SK-N-SH (cell line): Measurements from ENCODE around the gene NDUFB8. TPM values are rescaled to one million over a fixed set of nuclear protein-coding genes. Genes with fewer than 3 reads are reported as not detected.

Experiments used
- CTCF ChIA-PET: fragments of 300-600, 350-600 bp; formaldehyde crosslinking; extraction: SDS; loops from one replicate; lab custom pipeline; 2021; lab: Yijun Ruan, JAX
- POLR2A ChIA-PET: fragments of 350-600 bp; sonication (Branson Sonifier 250); formaldehyde crosslinking; extraction: SDS; loops from one replicate; lab custom pipeline; 2020; ENCODE audit warnings: antibody characterized with exemption, inconsistent platforms; lab: Yijun Ruan, JAX
- DNase-seq: peaks from one replicate; pipeline ENCODE4 v3.0.0; 2012
- H2AFZ ChIP-seq: fragments of 200-600 bp; sonication (generic); 2 replicates; pipeline ENCODE4 v1.8.1; 2016; ENCODE audit warnings: antibody characterized with exemption, mild to moderate bottlenecking, low read depth
- H3F3A ChIP-seq: fragments of 200-600 bp; sonication (generic); replicated peaks from 2 replicates; pipeline ENCODE3; 2016; ENCODE audit warnings: antibody characterized with exemption, mild to moderate bottlenecking; ENCODE audit not compliant: insufficient read depth
- H3K27ac ChIP-seq, 2 experiments: fragments of 200-500 bp in 1 of 2; fragments of 200-600 bp in 1 of 2; sonication (Bioruptor generic) in 1 of 2; sonication (generic), shearing (Covaris generic) in 1 of 2; 2 replicates each; pipeline versions ENCODE4 v1.5.1 to v1.6.1; 2014 to 2016; ENCODE audit warnings: low read depth in 2 of 2, inconsistent platforms in 1 of 2, low read length in 1 of 2, mild to moderate bottlenecking in 1 of 2, mixed read lengths in 1 of 2
- H3K27me3 ChIP-seq: fragments of 200-600 bp; sonication (generic), shearing (Covaris generic); 2 replicates; pipeline ENCODE4 v1.6.1; 2016; ENCODE audit warnings: mixed run types; ENCODE audit not compliant: insufficient read depth
- H3K36me3 ChIP-seq, 2 experiments: fragments of 200-500 bp in 1 of 2; fragments of 200-600 bp in 1 of 2; sonication (Bioruptor generic) in 1 of 2; sonication (generic) in 1 of 2; replicated peaks in 1 of 2; 2 replicates each; pipeline versions ENCODE3 to v1.5.1; 2014 to 2016; ENCODE audit warnings: low read length in 1 of 2, mild to moderate bottlenecking in 1 of 2; ENCODE audit not compliant: insufficient read depth in 2 of 2, control insufficient read depth in 1 of 2
- H3K4me1 ChIP-seq, 2 experiments: fragments of 200-500 bp in 1 of 2; fragments of 200-600 bp in 1 of 2; sonication (Bioruptor generic) in 1 of 2; sonication (generic), shearing (Covaris generic) in 1 of 2; 2 replicates each; pipeline versions ENCODE4 v1.5.1 to v1.6.1; 2014 to 2016; ENCODE audit warnings: low read depth in 1 of 2, low read length in 1 of 2, mixed run types in 1 of 2; ENCODE audit not compliant: insufficient read depth in 2 of 2, control insufficient read depth in 1 of 2
- H3K4me2 ChIP-seq: fragments of 200-600 bp; sonication (generic), shearing (Covaris generic); 2 replicates; pipeline ENCODE4 v1.6.1; 2017; ENCODE audit warnings: mixed run types
- H3K4me3 ChIP-seq, 2 experiments: fragments of 200-500 bp in 1 of 2; fragments of 200-600 bp in 1 of 2; sonication (Bioruptor generic) in 1 of 2; sonication (generic), shearing (Covaris generic) in 1 of 2; 2 replicates each; pipeline versions ENCODE4 v1.5.1 to v1.8.1; 2014 to 2016; ENCODE audit warnings: low read depth in 2 of 2, inconsistent platforms in 1 of 2, low read length in 1 of 2, mild to moderate bottlenecking in 1 of 2, mixed read lengths in 1 of 2, moderate library complexity in 1 of 2
- H3K79me2 ChIP-seq: fragments of 200-600 bp; sonication (generic); 2 replicates; pipeline ENCODE4 v1.8.1; 2017; ENCODE audit warnings: mild to moderate bottlenecking; ENCODE audit not compliant: insufficient read depth
- H3K9ac ChIP-seq: fragments of 200-600 bp; sonication (generic); 2 replicates; pipeline ENCODE4 v1.6.1; 2017; ENCODE audit warnings: mixed run types
- H3K9me2 ChIP-seq: fragments of 200-600 bp; sonication (generic); 2 replicates; pipeline ENCODE4 v1.6.1; 2017; ENCODE audit warnings: mixed run types
- H3K9me3 ChIP-seq: fragments of 200-600 bp; sonication (generic); 2 replicates; pipeline ENCODE4 v1.6.1; 2017; ENCODE audit warnings: mixed run types, mild to moderate bottlenecking, moderate library complexity
- H4K20me1 ChIP-seq: fragments of 200-600 bp; sonication (generic); 2 replicates; pipeline ENCODE4 v1.6.1; 2017; ENCODE audit warnings: mild to moderate bottlenecking, mixed run types; ENCODE audit not compliant: insufficient read depth
- CHD2 ChIP-seq: fragments of 150-350 bp; IDR thresholded peaks from 2 replicates; pipeline ENCODE4 v1.6.1; 2018; ENCODE audit warnings: low read length; ENCODE audit not compliant: partially characterized antibody
- EP300 ChIP-seq, 2 experiments: IDR thresholded peaks; 2 replicates each; pipeline versions ENCODE4 v1.4.0 to v1.6.1; 2012; ENCODE audit warnings: borderline replicate concordance in 1 of 2, low read depth in 1 of 2, low read length in 1 of 2
- EZH2phosphoT487 ChIP-seq: fragments of 200-600 bp; sonication (generic); IDR thresholded peaks from 2 replicates; pipeline ENCODE4 v1.6.1; 2017; ENCODE audit warnings: low read depth, mixed run types, mild to moderate bottlenecking, antibody characterized with exemption, moderate library complexity, borderline replicate concordance
- FOSL2 ChIP-seq: IDR thresholded peaks from 2 replicates; pipeline ENCODE4 v1.4.0; 2012; ENCODE audit warnings: low read depth, mild to moderate bottlenecking, moderate library complexity, borderline replicate concordance
- FOXJ3 ChIP-seq: sonication (generic); formaldehyde crosslinking; IDR thresholded peaks from 2 replicates; pipeline ENCODE4 v1.5.1; 2020; ENCODE audit warnings: mild to moderate bottlenecking, missing genetic modification reagents
- GABPA ChIP-seq: IDR thresholded peaks from 2 replicates; pipeline ENCODE4 v1.4.0; 2012; ENCODE audit warnings: low read depth, mild to moderate bottlenecking
- GATA2 ChIP-seq: sonication (generic); formaldehyde crosslinking; IDR thresholded peaks from 2 replicates; pipeline ENCODE4 v1.5.0; 2020; ENCODE audit warnings: mild to moderate bottlenecking, missing genetic modification reagents
- MEF2A ChIP-seq: IDR thresholded peaks from 2 replicates; pipeline ENCODE4 v1.4.0; 2012; ENCODE audit warnings: low read depth, borderline replicate concordance
- NRF1 ChIP-seq: IDR thresholded peaks from 2 replicates; pipeline ENCODE4 v1.6.1; 2012; ENCODE audit warnings: low read depth, mild to moderate bottlenecking, low read length
- RAD21 ChIP-seq: IDR thresholded peaks from 2 replicates; pipeline ENCODE4 v1.6.1; 2012; ENCODE audit warnings: mild to moderate bottlenecking, low read length
- RXRA ChIP-seq: IDR thresholded peaks from 2 replicates; pipeline ENCODE4 v1.4.0; 2012; ENCODE audit warnings: low read depth, mild to moderate bottlenecking, borderline replicate concordance
- SMC3 ChIP-seq: IDR thresholded peaks from 2 replicates; pipeline ENCODE4 v1.6.1; 2012; ENCODE audit warnings: low read depth, low read length, improper control_type of control experiment
- TAF1 ChIP-seq: IDR thresholded peaks from 2 replicates; pipeline ENCODE4 v1.6.1; 2012; ENCODE audit warnings: low read depth, mild to moderate bottlenecking, low read length, moderate library complexity, borderline replicate concordance
- TCF12 ChIP-seq: IDR thresholded peaks from 2 replicates; pipeline ENCODE4 v1.4.0; 2012
- TEAD4 ChIP-seq: IDR thresholded peaks from 2 replicates; pipeline ENCODE4 v1.4.0; 2012; ENCODE audit warnings: mild to moderate bottlenecking, borderline replicate concordance; ENCODE audit not compliant: insufficient read depth
- YY1 ChIP-seq: IDR thresholded peaks from 2 replicates; pipeline ENCODE4 v1.4.0; 2012; ENCODE audit warnings: low read depth, mild to moderate bottlenecking
- WGBS: methylation state at CpG from one replicate; pipeline ENCODE4 v1.1.6; 2017; ENCODE audit warnings: low lambda C conversion rate; 5-methylcytosine and 5-hydroxymethylcytosine counted together
- polyA plus RNA-seq, 3 experiments: library from polyadenylated mRNA; depleted of rRNA; stranded (reverse); fragments of >200 nt; gene quantifications; 2 replicates each; pipeline ENCODE4 v1.2.3, GENCODE V29; 2012
- TF ChIP-seq, protein P1 (sequence below): IDR thresholded peaks from 2 replicates; pipeline ENCODE4; 2012
- TF ChIP-seq, protein P2 (sequence below): IDR thresholded peaks from 2 replicates; pipeline ENCODE4 v1.4.0; 2012; ENCODE audit warnings: low read depth, borderline replicate concordance
- TF ChIP-seq, protein P3 (sequence below): IDR thresholded peaks from 2 replicates; pipeline ENCODE4 v1.6.1; 2012; ENCODE audit warnings: mild to moderate bottlenecking, low read depth, low read length, moderate library complexity
- TF ChIP-seq, protein P4 (sequence below): fragments of 150-350 bp; IDR thresholded peaks from 2 replicates; pipeline ENCODE4 v1.6.1; 2016; ENCODE audit warnings: mild to moderate bottlenecking, low read depth, low read length

NDUFB8 gene
- polyA plus RNA-seq, 1 of the 3 experiments (the other 2 are of a cell fraction): 368 TPM

DNA sequence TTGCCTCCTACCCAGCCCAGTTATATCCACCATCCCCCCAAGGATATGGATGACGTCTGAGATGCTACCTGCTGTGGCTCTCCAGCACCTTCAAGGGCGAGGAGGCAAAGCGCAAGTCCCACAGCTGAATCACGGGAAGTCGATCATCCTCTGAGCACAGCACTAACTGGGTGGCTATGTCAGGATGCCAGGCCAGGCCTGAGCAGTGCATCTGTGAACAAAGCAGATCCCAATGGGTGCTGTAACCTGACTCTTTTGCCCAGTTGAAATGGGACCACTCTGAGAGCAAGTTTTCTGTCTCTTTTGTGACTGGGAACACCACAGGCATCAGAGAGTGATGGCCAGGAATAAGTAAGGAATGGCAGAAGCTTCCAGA, 22.3 kb downstream of the NDUFB8 start:
- H3K4me1 ChIP-seq: peaks cover 0 to 22% of the 10 kb centered on the region in 2 experiments; a peak in 2 of 4 replicates
- ChIA-PET POLR2A (no interaction called here), CTCF (interaction anchor here (0.9 to 14.3 kb wide), 13 partner anchors 8 to 204 kb away, joined by 3 to 150 read pairs (median 5); partner anchors contain the start of gene SEC31B)
- no peak overlapping the region for H3K4me2 ChIP-seq
- WGBS: 90% methylated on average over 2 of the region's 5 CpGs
- H3K4me3 ChIP-seq: no peak overlapping the region
- H3K9ac ChIP-seq: no peak overlapping the region
- H3K79me2 ChIP-seq: no peaks in the 10 kb centered on the region
- H3F3A ChIP-seq: no peaks in the 10 kb centered on the region
- H4K20me1 ChIP-seq: no peaks in the 10 kb centered on the region
- peaks cover 0 to 2% of the 10 kb centered on the region in 2 experiments for H3K36me3 ChIP-seq
- DNase-seq: no peak
- peak overlapping the region in 1 of 2 experiments; percentile 16; a peak in 1 of 4 replicates for H3K27ac ChIP-seq
- no peaks in the 10 kb centered on the region for H3K27me3 ChIP-seq
- TF ChIP-seq TCF12: no peak
- no peak for TF ChIP-seq GABPA
- TF ChIP-seq, protein P1, sequence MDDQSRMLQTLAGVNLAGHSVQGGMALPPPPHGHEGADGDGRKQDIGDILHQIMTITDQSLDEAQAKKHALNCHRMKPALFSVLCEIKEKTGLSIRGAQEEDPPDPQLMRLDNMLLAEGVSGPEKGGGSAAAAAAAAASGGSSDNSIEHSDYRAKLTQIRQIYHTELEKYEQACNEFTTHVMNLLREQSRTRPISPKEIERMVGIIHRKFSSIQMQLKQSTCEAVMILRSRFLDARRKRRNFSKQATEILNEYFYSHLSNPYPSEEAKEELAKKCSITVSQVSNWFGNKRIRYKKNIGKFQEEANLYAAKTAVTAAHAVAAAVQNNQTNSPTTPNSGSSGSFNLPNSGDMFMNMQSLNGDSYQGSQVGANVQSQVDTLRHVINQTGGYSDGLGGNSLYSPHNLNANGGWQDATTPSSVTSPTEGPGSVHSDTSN: no peak
- TF ChIP-seq GATA2: no peak
- TF ChIP-seq YY1: no peak
- no peak for TF ChIP-seq FOXJ3 (CRISPR knock-in tag)
- TF ChIP-seq TAF1: no peak
- TF ChIP-seq, protein P2, sequence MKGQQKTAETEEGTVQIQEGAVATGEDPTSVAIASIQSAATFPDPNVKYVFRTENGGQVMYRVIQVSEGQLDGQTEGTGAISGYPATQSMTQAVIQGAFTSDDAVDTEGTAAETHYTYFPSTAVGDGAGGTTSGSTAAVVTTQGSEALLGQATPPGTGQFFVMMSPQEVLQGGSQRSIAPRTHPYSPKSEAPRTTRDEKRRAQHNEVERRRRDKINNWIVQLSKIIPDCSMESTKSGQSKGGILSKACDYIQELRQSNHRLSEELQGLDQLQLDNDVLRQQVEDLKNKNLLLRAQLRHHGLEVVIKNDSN: no peak
- no peak for TF ChIP-seq NRF1
- TF ChIP-seq EP300 (IDR thresholded peaks at IDR 0.05; ENCODE audit: borderline replicate concordance in 1 of 2, low read depth in 1 of 2, low read length in 1 of 2): no peak
- no peak for TF ChIP-seq FOSL2
- TF ChIP-seq SMC3: no peak
- no peak for TF ChIP-seq RAD21
- TF ChIP-seq, protein P3, sequence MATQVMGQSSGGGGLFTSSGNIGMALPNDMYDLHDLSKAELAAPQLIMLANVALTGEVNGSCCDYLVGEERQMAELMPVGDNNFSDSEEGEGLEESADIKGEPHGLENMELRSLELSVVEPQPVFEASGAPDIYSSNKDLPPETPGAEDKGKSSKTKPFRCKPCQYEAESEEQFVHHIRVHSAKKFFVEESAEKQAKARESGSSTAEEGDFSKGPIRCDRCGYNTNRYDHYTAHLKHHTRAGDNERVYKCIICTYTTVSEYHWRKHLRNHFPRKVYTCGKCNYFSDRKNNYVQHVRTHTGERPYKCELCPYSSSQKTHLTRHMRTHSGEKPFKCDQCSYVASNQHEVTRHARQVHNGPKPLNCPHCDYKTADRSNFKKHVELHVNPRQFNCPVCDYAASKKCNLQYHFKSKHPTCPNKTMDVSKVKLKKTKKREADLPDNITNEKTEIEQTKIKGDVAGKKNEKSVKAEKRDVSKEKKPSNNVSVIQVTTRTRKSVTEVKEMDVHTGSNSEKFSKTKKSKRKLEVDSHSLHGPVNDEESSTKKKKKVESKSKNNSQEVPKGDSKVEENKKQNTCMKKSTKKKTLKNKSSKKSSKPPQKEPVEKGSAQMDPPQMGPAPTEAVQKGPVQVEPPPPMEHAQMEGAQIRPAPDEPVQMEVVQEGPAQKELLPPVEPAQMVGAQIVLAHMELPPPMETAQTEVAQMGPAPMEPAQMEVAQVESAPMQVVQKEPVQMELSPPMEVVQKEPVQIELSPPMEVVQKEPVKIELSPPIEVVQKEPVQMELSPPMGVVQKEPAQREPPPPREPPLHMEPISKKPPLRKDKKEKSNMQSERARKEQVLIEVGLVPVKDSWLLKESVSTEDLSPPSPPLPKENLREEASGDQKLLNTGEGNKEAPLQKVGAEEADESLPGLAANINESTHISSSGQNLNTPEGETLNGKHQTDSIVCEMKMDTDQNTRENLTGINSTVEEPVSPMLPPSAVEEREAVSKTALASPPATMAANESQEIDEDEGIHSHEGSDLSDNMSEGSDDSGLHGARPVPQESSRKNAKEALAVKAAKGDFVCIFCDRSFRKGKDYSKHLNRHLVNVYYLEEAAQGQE: no peak
- TF ChIP-seq RXRA: no peak
- no peak for TF ChIP-seq MEF2A
- no peak for TF ChIP-seq EZH2phosphoT487
- TF ChIP-seq, protein P4, sequence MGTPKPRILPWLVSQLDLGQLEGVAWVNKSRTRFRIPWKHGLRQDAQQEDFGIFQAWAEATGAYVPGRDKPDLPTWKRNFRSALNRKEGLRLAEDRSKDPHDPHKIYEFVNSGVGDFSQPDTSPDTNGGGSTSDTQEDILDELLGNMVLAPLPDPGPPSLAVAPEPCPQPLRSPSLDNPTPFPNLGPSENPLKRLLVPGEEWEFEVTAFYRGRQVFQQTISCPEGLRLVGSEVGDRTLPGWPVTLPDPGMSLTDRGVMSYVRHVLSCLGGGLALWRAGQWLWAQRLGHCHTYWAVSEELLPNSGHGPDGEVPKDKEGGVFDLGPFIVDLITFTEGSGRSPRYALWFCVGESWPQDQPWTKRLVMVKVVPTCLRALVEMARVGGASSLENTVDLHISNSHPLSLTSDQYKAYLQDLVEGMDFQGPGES: no peak
- TF ChIP-seq CHD2: no peak
- TF ChIP-seq TEAD4: no peak
- no peaks in the 10 kb centered on the region for H3K9me2 ChIP-seq
- no peak overlapping the region for H2AFZ ChIP-seq
- H3K9me3 ChIP-seq: no peaks in the 10 kb centered on the region
